GM19455 (cell line): ENCODE data around the gene BRD2.

Source experiments
- ATAC-seq: cut with Tn5 transposase; IDR thresholded peaks from one replicate; pipeline ENCODE4 v1.9.1; 2021; ENCODE audit not compliant: unreplicated experiment

BRD2 gene

GRCh38 chr6:32971242-32971580, 2.8 kb downstream of the BRD2 start:
- no peak for ATAC-seq

GRCh38 chr6:32971581-32972352, 3.4 kb downstream of the BRD2 start:
- ATAC-seq, result peak; percentile 49

GRCh38 chr6:32972353-32973143, 4.2 kb downstream of the BRD2 start:
- ATAC-seq, result peak; percentile 0

- ATAC-seq, result no peak
Observed at GRCh38 chr6:32973144-32974015, 5.0 kb downstream of the BRD2 start.

GRCh38 chr6:32974016-32974333, 5.6 kb downstream of the BRD2 start:
- no peak for ATAC-seq

- no peak for ATAC-seq
Observed at GRCh38 chr6:32974541-32975308, 6.3 kb downstream of the BRD2 start.

GRCh38 chr6:32975886-32976285, 7.5 kb downstream of the BRD2 start:
- no peak for ATAC-seq

GRCh38 chr6:32976334-32977069, 8.1 kb downstream of the BRD2 start:
- ATAC-seq, result no peak

- ATAC-seq, result no peak
Observed at GRCh38 chr6:32977272-32977952, 9.0 kb downstream of the BRD2 start.

- no peak for ATAC-seq
Observed at GRCh38 chr6:32977953-32978324, 9.5 kb downstream of the BRD2 start.

GRCh38 chr6:32979720-32980487, 11.5 kb downstream of the BRD2 start:
- no peak for ATAC-seq

GRCh38 chr6:32980488-32981038, 12.2 kb downstream of the BRD2 start:
- no peak for ATAC-seq

GRCh38 chr6:32982084-32982701, 13.8 kb downstream of the BRD2 start:
- ATAC-seq, result no peak

- ATAC-seq, result no peak
Observed at GRCh38 chr6:32982702-32983492, 14.5 kb downstream of the BRD2 start.

- no peak for ATAC-seq
Observed at GRCh38 chr6:32983493-32983848, 15.1 kb downstream of the BRD2 start.

GRCh38 chr6:32983964-32984621, 15.7 kb downstream of the BRD2 start:
- ATAC-seq, result no peak
